Gastroesophageal sphincter (tissue), 3 donors: ENCODE data around the gene CCNG1.

Source experiments
- POLR2A ChIP-seq, 2 donors: fragments of 450-650 bp; IDR thresholded peaks; one replicate each; pipeline ENCODE4 v1.6.1; 2017; ENCODE audit warnings: antibody characterized with exemption in 2 of 2, mild to moderate bottlenecking in 2 of 2, moderate library complexity in 1 of 2
- POLR2AphosphoS5 ChIP-seq: sonication (generic); formaldehyde crosslinking; IDR thresholded peaks from one replicate; pipeline ENCODE4 v1.6.1; 2017; ENCODE audit warnings: antibody characterized with exemption
- TF ChIP-seq, protein P1 (sequence below), 4 experiments: fragments of 200-600 bp in 2 of 4; fragments of 450-650 bp in 2 of 4; sonication (generic) in 1 of 4; IDR thresholded peaks; one replicate each; pipeline ENCODE4 v1.5.1; 2017 to 2019; ENCODE audit warnings: antibody characterized with exemption in 4 of 4, mild to moderate bottlenecking in 2 of 4, moderate library complexity in 2 of 4

- TF ChIP-seq, protein P1, sequence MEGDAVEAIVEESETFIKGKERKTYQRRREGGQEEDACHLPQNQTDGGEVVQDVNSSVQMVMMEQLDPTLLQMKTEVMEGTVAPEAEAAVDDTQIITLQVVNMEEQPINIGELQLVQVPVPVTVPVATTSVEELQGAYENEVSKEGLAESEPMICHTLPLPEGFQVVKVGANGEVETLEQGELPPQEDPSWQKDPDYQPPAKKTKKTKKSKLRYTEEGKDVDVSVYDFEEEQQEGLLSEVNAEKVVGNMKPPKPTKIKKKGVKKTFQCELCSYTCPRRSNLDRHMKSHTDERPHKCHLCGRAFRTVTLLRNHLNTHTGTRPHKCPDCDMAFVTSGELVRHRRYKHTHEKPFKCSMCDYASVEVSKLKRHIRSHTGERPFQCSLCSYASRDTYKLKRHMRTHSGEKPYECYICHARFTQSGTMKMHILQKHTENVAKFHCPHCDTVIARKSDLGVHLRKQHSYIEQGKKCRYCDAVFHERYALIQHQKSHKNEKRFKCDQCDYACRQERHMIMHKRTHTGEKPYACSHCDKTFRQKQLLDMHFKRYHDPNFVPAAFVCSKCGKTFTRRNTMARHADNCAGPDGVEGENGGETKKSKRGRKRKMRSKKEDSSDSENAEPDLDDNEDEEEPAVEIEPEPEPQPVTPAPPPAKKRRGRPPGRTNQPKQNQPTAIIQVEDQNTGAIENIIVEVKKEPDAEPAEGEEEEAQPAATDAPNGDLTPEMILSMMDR (IDR thresholded peaks at IDR 0.05), result no peak
- TF ChIP-seq POLR2A (IDR thresholded peaks at IDR 0.05) (no peak), POLR2AphosphoS5 (no peak)
Measured at GRCh38 chr5:163456029-163456589, 18.7 kb downstream of the CCNG1 start.
